Liver (tissue), 3 donors: ENCODE results near the gene PANK2.

ENCODE experiments used
- JUND ChIP-seq, 2 donors: IDR thresholded peaks; 2 replicates each; pipeline ENCODE4 v1.6.1; 2016; ENCODE audit warnings: antibody characterized with exemption in 2 of 2
- YY1 ChIP-seq: IDR thresholded peaks from 2 replicates; pipeline ENCODE4 v1.6.1; 2016; ENCODE audit warnings: antibody characterized with exemption, mild to moderate bottlenecking
- TF ChIP-seq, protein P1 (sequence below): fragments of 150-350 bp; IDR thresholded peaks from 2 replicates; pipeline ENCODE4 v1.5.1; 2017; ENCODE audit warnings: improper control_type of control experiment, low read depth, low read length; ENCODE audit not compliant: missing input control
- donor health status: healthy.
- donor health status: healthy.

DNA sequence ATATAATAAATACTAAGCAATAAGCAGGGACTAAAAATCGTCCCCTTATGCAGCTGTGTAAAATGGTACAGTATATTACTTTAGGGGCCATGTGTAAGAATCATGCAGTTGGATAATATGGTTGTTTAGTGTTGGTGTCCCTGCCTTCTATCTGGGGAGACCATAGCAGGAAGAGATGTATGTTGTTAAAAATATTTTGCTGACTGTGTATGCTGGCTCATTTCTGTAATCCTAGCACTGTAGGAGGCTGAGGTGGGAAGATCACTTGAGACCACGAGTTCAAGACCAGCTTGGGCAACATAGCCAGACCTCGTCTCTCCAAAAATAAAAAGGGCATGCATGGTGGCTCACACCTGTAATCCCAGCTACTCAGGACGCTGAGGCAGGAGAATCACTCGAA, 5.6 kb downstream of the PANK2 start:
- no peak for TF ChIP-seq YY1
- TF ChIP-seq, protein P1, sequence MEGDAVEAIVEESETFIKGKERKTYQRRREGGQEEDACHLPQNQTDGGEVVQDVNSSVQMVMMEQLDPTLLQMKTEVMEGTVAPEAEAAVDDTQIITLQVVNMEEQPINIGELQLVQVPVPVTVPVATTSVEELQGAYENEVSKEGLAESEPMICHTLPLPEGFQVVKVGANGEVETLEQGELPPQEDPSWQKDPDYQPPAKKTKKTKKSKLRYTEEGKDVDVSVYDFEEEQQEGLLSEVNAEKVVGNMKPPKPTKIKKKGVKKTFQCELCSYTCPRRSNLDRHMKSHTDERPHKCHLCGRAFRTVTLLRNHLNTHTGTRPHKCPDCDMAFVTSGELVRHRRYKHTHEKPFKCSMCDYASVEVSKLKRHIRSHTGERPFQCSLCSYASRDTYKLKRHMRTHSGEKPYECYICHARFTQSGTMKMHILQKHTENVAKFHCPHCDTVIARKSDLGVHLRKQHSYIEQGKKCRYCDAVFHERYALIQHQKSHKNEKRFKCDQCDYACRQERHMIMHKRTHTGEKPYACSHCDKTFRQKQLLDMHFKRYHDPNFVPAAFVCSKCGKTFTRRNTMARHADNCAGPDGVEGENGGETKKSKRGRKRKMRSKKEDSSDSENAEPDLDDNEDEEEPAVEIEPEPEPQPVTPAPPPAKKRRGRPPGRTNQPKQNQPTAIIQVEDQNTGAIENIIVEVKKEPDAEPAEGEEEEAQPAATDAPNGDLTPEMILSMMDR: no peak
- no peak for TF ChIP-seq JUND (IDR thresholded peaks at IDR 0.05)
